Right lobe of liver (tissue), 6 donors: ENCODE measurements around the gene AURKAIP1. TPM values are rescaled to one million over a fixed set of nuclear protein-coding genes. Genes with fewer than 3 reads are reported as not detected.

Experiments used
- ATAC-seq, 4 donors: fragments of 200-7000 bp; cut with Tn5 transposase; one replicate each; pipeline ENCODE4 v1.9.1; 2020; ENCODE audit warnings: mild to moderate bottlenecking in 4 of 4, moderate library complexity in 4 of 4
- DNase-seq, 3 donors: peaks; one replicate each; pipeline ENCODE4 v3.0.0-alpha.2; 2020
- H3K27ac ChIP-seq, 3 donors: fragments of 200-600 bp; one replicate each; pipeline ENCODE4 v1.8.0; 2022
- H3K27me3 ChIP-seq, 2 donors: fragments of 200-600 bp; one replicate each; pipeline ENCODE4 v1.8.0; 2022
- H3K36me3 ChIP-seq, 4 donors: fragments of 200-600 bp; sonication (generic) in 1 of 4; one replicate each; pipeline versions ENCODE4 v1.5.1 to v1.8.0; 2017 to 2022; ENCODE audit warnings: control low read depth in 1 of 4
- H3K4me1 ChIP-seq, 4 donors: fragments of 200-600 bp; sonication (generic) in 1 of 4; one replicate each; pipeline versions ENCODE4 v1.5.1 to v1.8.0; 2017 to 2022; ENCODE audit warnings: control low read depth in 1 of 4
- H3K4me3 ChIP-seq, 3 donors: fragments of 200-600 bp; one replicate each; pipeline ENCODE4 v1.8.0; 2022
- H3K9me3 ChIP-seq, 4 donors: fragments of 200-600 bp; sonication (generic) in 1 of 4; one replicate each; pipeline versions ENCODE4 v1.5.1 to v1.8.0; 2017 to 2022; ENCODE audit warnings: control low read depth in 1 of 4
- POLR2A ChIP-seq: fragments of 450-650 bp; IDR thresholded peaks from one replicate; pipeline ENCODE4 v1.6.1; 2017; ENCODE audit warnings: antibody characterized with exemption, mild to moderate bottlenecking
- WGBS: methylation state at CpG from one replicate; pipeline ENCODE4 v1.1.6; 2018; ENCODE audit warnings: low coverage, low lambda C conversion rate; ENCODE audit not compliant: insufficient coverage; ENCODE audit errors: missing lambda C conversion rate; 5-methylcytosine and 5-hydroxymethylcytosine counted together
- intact Hi-C, 2 donors: fragments of 100-400 bp; cut with DNase I; formaldehyde crosslinking; loops; one replicate each; pipeline versions ENCODE4 v1.11.2 to v1.14.1; 2022
- total RNA-seq, 6 experiments: library from RNA; depleted of rRNA in 2 of 6; stranded (reverse); fragments of >200 nt in 2 of 6; fragmentation: NEBNext Ultra II Directional in 3 of 6; extraction: Animal tissue kit (Norgen Biotek cat#: 25700) in 3 of 6; gene quantifications; one replicate each; pipeline versions ENCODE4 v1.1.0 to v1.2.4, GENCODE V29; 2016 to 2023
- TF ChIP-seq, protein P1 (sequence below), 4 donors: fragments of 200-600 bp in 3 of 4; fragments of 450-650 bp in 1 of 4; IDR thresholded peaks; one replicate each; pipeline versions ENCODE4 v1.5.1 to v1.8.0; 2016 to 2022; ENCODE audit warnings: antibody characterized with exemption in 4 of 4, mild to moderate bottlenecking in 2 of 4
- donor health status: DM: no; HTN: yes; CAD: no.
- donor health status: DM: no; HTN: no; CAD: no.
- donor health status: DM: no; HTN: no; CAD: no.
- donor health status: DM: no; HTN: yes; CAD: no.
- donor health status: DM: no; HTN: yes; CAD: no.

AURKAIP1 gene
- total RNA-seq, 6 experiments from 2014 or later, result 70.0 to 140 (median 104) TPM

- Histone ChIP-seq H3K36me3 (no peaks in the 10 kb centered on the region), H3K27me3 (no peaks in the 10 kb centered on the region), H3K27ac (peak overlapping the region; percentile 28 to 70 (median 46)), H3K9me3 (no peaks in the 10 kb centered on the region), H3K4me3 (peak overlapping the region; percentile 64 to 86 (median 68)), H3K4me1 (peaks cover 0 to 44% (median 23%) of the 10 kb centered on the region in 4 donors)
- intact Hi-C loops, result no loop called here
- DNase-seq, result no peak
- WGBS, result 5% methylated on average over 7 of the region's 109 CpGs
- peak in 1 of 4 donors; percentile 3 for ATAC-seq
- no peak for TF ChIP-seq POLR2A
- TF ChIP-seq, protein P1, sequence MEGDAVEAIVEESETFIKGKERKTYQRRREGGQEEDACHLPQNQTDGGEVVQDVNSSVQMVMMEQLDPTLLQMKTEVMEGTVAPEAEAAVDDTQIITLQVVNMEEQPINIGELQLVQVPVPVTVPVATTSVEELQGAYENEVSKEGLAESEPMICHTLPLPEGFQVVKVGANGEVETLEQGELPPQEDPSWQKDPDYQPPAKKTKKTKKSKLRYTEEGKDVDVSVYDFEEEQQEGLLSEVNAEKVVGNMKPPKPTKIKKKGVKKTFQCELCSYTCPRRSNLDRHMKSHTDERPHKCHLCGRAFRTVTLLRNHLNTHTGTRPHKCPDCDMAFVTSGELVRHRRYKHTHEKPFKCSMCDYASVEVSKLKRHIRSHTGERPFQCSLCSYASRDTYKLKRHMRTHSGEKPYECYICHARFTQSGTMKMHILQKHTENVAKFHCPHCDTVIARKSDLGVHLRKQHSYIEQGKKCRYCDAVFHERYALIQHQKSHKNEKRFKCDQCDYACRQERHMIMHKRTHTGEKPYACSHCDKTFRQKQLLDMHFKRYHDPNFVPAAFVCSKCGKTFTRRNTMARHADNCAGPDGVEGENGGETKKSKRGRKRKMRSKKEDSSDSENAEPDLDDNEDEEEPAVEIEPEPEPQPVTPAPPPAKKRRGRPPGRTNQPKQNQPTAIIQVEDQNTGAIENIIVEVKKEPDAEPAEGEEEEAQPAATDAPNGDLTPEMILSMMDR (IDR thresholded peaks at IDR 0.05), result no peak
Measured at GRCh38 chr1:1348420-1349255, 26.4 kb downstream of the AURKAIP1 start.

GRCh38 chr1:1347663-1348419, 27.2 kb downstream of the AURKAIP1 start:
- peak; percentile 51 to 59 (median 58) for ATAC-seq
- TF ChIP-seq, protein P1 (IDR thresholded peaks at IDR 0.05), result no peak
- no peak for TF ChIP-seq POLR2A
- Histone ChIP-seq H3K36me3 (no peaks in the 10 kb centered on the region), H3K27ac (peak overlapping the region; percentile 6 to 70 (median 46)), H3K4me1 (peaks cover 0 to 47% (median 25%) of the 10 kb centered on the region in 4 donors), H3K27me3 (no peaks in the 10 kb centered on the region), H3K4me3 (peak overlapping the region; percentile 64 to 86 (median 68)), H3K9me3 (no peaks in the 10 kb centered on the region)
- intact Hi-C loops, result no loop called here
- WGBS, result 23% methylated on average over 5 of the region's 26 CpGs
- DNase-seq, result peak; percentile 68 to 84 (median 82)

DNA sequence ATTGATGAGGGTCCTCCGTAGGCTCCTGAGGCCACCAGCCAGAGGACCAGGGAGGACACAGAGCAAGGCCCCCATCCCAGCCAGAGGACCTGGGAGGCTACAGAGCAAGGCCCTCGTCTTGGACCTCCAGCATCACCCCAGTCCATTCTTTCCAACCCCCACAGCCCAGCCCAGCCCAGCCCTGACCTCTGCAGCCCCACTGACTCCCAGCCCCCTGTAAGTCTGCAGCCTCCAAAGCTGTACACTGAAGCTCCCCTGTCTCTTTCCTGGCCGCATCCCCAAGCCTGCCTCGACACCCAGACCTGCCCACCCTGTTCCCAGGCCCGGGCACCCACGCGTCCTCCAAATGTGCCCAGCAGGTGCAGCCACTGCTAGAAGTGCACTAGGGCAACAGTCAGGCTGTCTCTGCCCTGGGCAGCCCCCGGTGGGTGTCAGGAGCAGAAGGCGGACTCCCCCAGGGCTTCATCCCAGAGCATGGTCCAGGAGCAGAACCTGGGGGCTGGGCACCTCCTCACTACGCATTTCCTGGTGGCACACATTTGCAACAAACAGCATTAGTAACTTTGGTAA, 27.9 kb downstream of the AURKAIP1 start:
- intact Hi-C loops, result no loop called here
- H3K9me3 ChIP-seq, result no peaks in the 10 kb centered on the region
- TF ChIP-seq, protein P1 (IDR thresholded peaks at IDR 0.05), result no peak
- no peak for TF ChIP-seq POLR2A
- ATAC-seq (no peak), DNase-seq (no peak)
- H3K4me1 ChIP-seq, result peaks cover 0 to 47% (median 25%) of the 10 kb centered on the region in 4 donors
- no CpG with 5 or more reads among the region's 10 CpGs for WGBS
- peak overlapping the region; percentile 64 to 86 (median 68) for H3K4me3 ChIP-seq
- H3K27ac ChIP-seq, result peak overlapping the region in 1 of 3 donors; percentile 70
- H3K36me3 ChIP-seq, result no peaks in the 10 kb centered on the region
- no peaks in the 10 kb centered on the region for H3K27me3 ChIP-seq

DNA sequence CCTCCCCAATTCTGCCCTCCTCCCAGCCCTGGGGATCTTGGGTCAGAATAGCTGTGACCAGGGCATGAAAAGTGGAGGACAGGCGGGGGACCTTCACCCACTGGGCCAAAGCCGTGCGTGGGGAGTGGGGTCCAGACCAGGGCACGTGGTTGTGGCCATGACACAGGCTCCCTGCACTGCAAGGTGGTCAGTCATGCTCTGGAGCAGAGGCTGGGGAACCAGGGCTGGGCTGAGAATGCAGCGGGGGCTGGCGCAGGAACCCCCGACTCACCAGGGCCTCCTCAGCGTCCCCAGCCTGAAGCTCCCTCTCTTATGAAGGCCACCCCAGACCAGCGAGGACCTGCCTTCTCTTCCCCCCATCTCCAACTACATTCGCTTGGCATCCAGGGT, 28.5 kb downstream of the AURKAIP1 start:
- no peaks in the 10 kb centered on the region for H3K9me3 ChIP-seq
- H3K27me3 ChIP-seq, result no peaks in the 10 kb centered on the region
- ATAC-seq (no peak), DNase-seq (no peak)
- TF ChIP-seq, protein P1 (IDR thresholded peaks at IDR 0.05), result no peak
- TF ChIP-seq POLR2A, result no peak
- H3K4me3 ChIP-seq, result no peak overlapping the region
- H3K27ac ChIP-seq, result no peak overlapping the region
- peaks cover 0 to 3% (median 0%) of the 10 kb centered on the region in 4 donors for H3K36me3 ChIP-seq
- H3K4me1 ChIP-seq, result peaks cover 0 to 47% (median 25%) of the 10 kb centered on the region in 4 donors
- WGBS, result 85% methylated on average over 4 of the region's 10 CpGs
- intact Hi-C loops, result no loop called here
